GM12864 (cell line): ENCODE measurements around the gene EGFL8.

Experiments used
- DNase-seq: peaks from one replicate; pipeline ENCODE4 v3.0.0-alpha.2; 2011; ENCODE audit warnings: low read depth
- H3K4me3 ChIP-seq: 2 replicates; pipeline ENCODE4 v1.5.1; 2011; ENCODE audit warnings: mild to moderate bottlenecking, low read depth, low read length, control low read depth
- TF ChIP-seq, protein P1 (sequence below): IDR thresholded peaks from 2 replicates; pipeline ENCODE4 v1.5.1; 2011; ENCODE audit warnings: low read depth, mild to moderate bottlenecking, moderate library complexity, low read length, control low read depth, inconsistent platforms; ENCODE audit errors: missing control alignments

EGFL8 gene

DNA sequence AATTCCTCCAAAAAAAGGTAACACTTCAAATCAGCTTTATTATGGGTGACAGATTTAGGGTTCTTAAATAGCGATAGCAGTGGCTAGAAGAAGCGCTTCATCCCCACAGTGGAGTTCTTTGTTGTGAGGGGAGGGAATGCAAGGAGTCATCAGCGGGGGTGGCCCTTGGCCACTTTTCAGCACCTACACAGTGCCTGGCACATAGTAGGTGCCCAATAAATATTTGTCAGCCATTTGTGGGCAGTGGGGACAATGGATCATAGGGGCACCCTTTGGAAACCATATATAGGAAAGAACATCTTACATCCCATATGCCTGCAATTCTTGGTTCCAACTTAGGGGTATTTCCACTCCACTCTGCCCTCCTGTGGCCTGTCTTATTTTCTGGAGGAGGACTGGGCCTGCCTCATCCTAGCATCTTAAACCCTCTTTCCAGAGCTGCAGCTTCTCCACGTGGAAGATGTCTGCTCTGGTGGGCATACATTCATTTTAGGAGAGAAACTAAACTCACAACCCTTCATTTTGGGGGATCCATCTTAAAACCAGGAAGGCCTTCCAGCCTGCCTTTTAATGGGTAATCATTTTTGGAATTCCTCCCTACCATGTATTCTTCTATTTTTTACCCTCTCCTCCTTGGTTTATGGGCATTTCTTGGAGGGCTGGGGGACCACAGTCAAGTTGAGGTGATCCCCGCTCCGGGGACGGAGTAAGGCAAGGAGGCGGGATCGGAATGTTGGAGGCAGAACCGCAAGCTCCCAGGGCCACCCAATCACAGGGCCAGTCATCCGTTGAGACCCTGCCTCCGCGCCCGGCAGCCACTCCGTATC is 30.6 kb downstream of the EGFL8 start:
- peak overlapping the region; percentile 61 for H3K4me3 ChIP-seq
- DNase-seq, result no peak
- TF ChIP-seq, protein P1, sequence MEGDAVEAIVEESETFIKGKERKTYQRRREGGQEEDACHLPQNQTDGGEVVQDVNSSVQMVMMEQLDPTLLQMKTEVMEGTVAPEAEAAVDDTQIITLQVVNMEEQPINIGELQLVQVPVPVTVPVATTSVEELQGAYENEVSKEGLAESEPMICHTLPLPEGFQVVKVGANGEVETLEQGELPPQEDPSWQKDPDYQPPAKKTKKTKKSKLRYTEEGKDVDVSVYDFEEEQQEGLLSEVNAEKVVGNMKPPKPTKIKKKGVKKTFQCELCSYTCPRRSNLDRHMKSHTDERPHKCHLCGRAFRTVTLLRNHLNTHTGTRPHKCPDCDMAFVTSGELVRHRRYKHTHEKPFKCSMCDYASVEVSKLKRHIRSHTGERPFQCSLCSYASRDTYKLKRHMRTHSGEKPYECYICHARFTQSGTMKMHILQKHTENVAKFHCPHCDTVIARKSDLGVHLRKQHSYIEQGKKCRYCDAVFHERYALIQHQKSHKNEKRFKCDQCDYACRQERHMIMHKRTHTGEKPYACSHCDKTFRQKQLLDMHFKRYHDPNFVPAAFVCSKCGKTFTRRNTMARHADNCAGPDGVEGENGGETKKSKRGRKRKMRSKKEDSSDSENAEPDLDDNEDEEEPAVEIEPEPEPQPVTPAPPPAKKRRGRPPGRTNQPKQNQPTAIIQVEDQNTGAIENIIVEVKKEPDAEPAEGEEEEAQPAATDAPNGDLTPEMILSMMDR, result peak; percentile 67

DNA sequence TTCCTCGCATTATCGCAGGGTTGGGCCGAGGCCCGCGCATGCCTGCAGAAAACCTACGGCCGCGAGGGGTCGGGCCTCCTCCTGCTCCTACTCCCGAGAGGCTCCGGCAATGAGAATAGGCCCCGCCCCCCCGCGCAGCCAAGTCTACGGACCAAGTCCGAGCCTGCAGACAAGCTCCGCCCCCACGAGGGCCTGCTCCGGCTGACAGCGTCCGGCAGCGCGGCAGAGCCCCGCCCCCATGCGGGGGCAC is 31.2 kb downstream of the EGFL8 start:
- TF ChIP-seq, protein P1, result peak; percentile 27
- H3K4me3 ChIP-seq, result peak overlapping the region; percentile 83
- DNase-seq, result peak; percentile 98

DNA sequence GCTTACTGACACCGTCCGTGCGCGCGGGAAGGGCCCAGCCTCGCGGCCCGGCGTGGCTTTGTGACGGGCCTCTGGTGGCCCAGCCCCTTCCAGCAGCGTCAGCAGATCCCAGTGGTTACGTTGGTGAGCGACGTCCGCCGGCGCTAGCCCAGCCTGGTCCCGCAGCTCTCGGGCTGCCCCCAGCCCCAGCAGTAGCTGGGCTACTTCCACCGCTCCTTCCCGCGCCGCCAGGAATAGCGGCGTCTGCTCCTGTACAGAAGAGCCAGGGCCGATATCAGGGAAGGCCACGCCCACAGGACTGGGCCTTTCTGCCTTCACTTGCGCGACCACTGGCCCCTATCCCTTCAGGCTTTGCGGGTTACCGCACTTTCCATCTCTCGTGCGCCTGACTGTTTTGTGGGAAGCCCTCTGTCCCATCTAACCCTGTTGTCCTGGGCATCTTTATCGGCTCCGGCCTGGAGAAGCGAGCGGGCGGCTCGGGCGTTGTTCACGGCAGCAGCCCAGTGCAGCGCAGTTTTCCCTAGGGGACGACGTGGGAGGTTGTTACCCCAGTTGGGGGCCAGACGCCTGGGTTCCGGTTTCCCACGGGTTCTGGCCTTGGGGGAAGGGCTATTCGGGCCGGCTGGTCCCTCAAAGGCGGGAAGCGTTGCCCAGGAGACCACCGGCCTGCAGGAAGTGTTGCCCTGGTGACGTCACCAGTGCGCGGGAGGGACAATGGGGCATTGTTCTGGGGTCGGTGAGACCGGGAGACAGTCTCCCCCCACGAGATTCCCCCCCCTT is 31.7 kb downstream of the EGFL8 start:
- no peak for DNase-seq
- peak overlapping the region; percentile 83 for H3K4me3 ChIP-seq
- TF ChIP-seq, protein P1, result no peak

DNA sequence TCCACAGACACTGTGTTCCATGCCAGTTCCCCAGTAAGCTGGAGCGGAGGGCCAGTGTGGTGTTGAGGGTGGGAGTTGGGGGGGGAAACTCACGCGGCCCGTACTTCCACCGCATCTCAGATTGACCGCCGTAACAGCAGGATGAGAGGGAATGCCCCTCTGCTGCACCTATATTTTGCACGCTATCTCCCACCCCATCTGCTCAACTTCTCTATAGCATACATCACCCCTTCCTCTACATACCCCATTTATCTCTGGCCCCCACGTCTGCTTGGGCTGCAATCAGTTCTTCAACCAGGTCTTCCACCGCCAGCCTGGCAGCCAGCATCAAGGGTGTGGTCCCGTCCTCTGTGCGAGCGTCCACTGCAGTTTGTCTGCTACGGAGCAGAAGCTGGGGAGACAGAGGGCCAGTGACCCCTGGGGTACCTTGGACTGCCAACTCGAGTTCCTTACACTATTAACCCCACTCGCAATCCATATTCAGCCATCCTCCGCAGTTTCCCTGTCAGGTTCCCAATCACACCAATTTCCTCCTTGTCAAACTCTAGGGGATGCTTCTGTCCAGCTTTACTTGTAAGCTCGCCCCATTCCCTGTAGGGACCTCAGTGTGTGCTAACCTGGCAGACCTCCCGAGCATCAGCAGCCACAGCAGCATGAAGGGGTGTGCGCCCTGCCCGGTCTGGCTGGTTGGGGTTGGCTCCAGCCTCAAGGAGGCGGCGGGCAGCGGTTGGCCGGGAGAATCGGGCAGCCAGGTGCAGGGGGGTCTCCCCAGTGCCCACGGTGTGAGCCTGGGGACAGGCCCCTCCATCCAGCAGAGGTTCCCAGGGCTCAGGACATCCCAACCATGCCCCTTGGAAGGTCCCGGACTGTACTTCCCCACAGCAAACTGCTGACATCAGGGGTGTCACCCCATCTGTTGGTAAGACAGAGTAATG is 32.6 kb downstream of the EGFL8 start:
- TF ChIP-seq, protein P1, result peak; percentile 18
- DNase-seq, result no peak
- peak overlapping the region; percentile 83 for H3K4me3 ChIP-seq

DNA sequence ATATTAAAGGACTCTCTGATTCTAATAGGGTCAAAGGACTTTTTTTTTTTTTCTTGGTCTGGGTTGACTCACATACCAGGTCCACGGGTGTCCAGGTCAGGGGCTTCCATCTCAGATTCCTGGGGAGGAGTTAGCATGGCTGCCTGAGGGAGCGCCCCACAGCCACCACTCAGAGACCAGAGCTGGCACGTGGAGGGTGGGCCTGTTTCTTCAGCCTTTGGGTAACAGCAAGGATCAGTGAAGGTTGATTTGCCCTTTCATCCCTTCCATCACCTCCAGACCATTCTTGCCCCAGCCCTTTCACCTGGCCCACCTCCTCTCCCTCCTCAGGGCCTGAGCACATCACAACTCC is 33.9 kb downstream of the EGFL8 start:
- no peak overlapping the region for H3K4me3 ChIP-seq
- TF ChIP-seq, protein P1, result no peak
- DNase-seq, result no peak

DNA sequence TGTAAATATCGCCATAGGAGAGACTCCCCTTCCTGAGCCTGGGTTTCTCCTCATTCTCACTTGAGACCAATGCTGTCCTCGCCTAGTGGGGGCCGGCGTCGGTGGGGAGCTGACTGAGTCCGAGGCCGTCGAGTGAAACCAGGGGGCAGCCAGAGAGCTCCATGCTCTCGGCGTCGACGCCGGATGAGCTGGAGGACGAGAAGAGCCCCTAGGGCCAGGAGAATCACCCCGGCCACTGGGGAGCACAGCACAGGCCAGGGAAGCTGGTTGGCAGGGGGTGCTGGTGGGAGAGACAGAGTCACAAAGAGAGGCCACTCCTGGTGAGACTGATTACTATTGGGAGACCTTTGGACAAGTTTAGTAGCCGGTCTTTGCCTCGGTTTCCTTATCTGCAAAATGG is 34.5 kb downstream of the EGFL8 start:
- H3K4me3 ChIP-seq, result no peak overlapping the region
- TF ChIP-seq, protein P1, result no peak
- DNase-seq, result no peak
